ENCODE measurements around the gene SMIM36. TPM values are rescaled to one million over a fixed set of nuclear protein-coding genes. Genes with fewer than 3 reads are reported as not detected.

SMIM36 gene
- total RNA-seq, 4 donors from 2014 or later, result not detected

- TF ChIP-seq POLR2A (IDR thresholded peaks at IDR 0.05), result no peak
- TF ChIP-seq EP300 (IDR thresholded peaks at IDR 0.05), result no peak
- Histone ChIP-seq H3K36me3 (no peaks in the 10 kb centered on the region), H3K9me3 (no peaks in the 10 kb centered on the region), H3K4me1 (peaks cover 0 to 7% (median 2%) of the 10 kb centered on the region in 4 donors), H3K27me3 (no peaks in the 10 kb centered on the region), H3K4me3 (no peak overlapping the region), H3K27ac (no peak overlapping the region)
- DNase-seq (ENCODE audit: low spot score in 2 of 2), result no peak
- WGBS, 2 donors, result 84 to 88% methylated on average over 10 of the region's 10 CpGs
These were observed 67.3 kb downstream of the SMIM36 start for GRCh38 chr17:55443904-55444303.

- Histone ChIP-seq H3K9me3 (no peaks in the 10 kb centered on the region), H3K27me3 (no peaks in the 10 kb centered on the region), H3K4me1 (peaks cover 0 to 7% (median 2%) of the 10 kb centered on the region in 4 donors), H3K27ac (no peak overlapping the region), H3K4me3 (no peak overlapping the region), H3K36me3 (no peaks in the 10 kb centered on the region)
- WGBS, 2 donors, result 81 to 82% methylated on average over 6 of the region's 6 CpGs
- TF ChIP-seq POLR2A (IDR thresholded peaks at IDR 0.05) (no peak), CTCF (IDR thresholded peaks at IDR 0.05) (no peak), EP300 (IDR thresholded peaks at IDR 0.05) (no peak)
- no peak for DNase-seq (ENCODE audit: low spot score in 2 of 2)
These were observed 68.1 kb downstream of the SMIM36 start for GRCh38 chr17:55442953-55443683.

- TF ChIP-seq EP300 (IDR thresholded peaks at IDR 0.05) (no peak), CTCF (IDR thresholded peaks at IDR 0.05) (no peak), POLR2A (IDR thresholded peaks at IDR 0.05) (no peak)
- Histone ChIP-seq H3K36me3 (no peaks in the 10 kb centered on the region), H3K4me1 (peaks cover 0 to 7% (median 2%) of the 10 kb centered on the region in 4 donors), H3K4me3 (no peak overlapping the region), H3K9me3 (no peaks in the 10 kb centered on the region), H3K27me3 (no peaks in the 10 kb centered on the region), H3K27ac (no peak overlapping the region)
- WGBS, 2 donors, result 59 to 61% methylated on average over 5 of the region's 5 CpGs
- DNase-seq (ENCODE audit: low spot score in 2 of 2), result no peak
These were observed 68.8 kb downstream of the SMIM36 start for GRCh38 chr17:55442462-55442861.

- peaks cover 0 to 7% (median 2%) of the 10 kb centered on the region in 4 donors for H3K4me1 ChIP-seq
- no peak for TF ChIP-seq CTCF (IDR thresholded peaks at IDR 0.05)
- TF ChIP-seq EP300 (IDR thresholded peaks at IDR 0.05), result no peak
- no peak for TF ChIP-seq POLR2A (IDR thresholded peaks at IDR 0.05)
- no peak overlapping the region for H3K27ac ChIP-seq
- 41 to 58% methylated on average over 2 of the region's 2 CpGs for WGBS, 2 donors
- no peak overlapping the region for H3K4me3 ChIP-seq
- H3K27me3 ChIP-seq, result no peaks in the 10 kb centered on the region
- no peaks in the 10 kb centered on the region for H3K9me3 ChIP-seq
- no peak for DNase-seq (ENCODE audit: low spot score in 2 of 2)
- H3K36me3 ChIP-seq, result no peaks in the 10 kb centered on the region
These were observed 69.7 kb downstream of the SMIM36 start for GRCh38 chr17:55441544-55441943.

- no peak overlapping the region for H3K27ac ChIP-seq
- no peak for DNase-seq (ENCODE audit: low spot score in 2 of 2)
- no peaks in the 10 kb centered on the region for H3K36me3 ChIP-seq
- TF ChIP-seq EP300 (IDR thresholded peaks at IDR 0.05) (no peak), POLR2A (IDR thresholded peaks at IDR 0.05) (no peak), CTCF (IDR thresholded peaks at IDR 0.05) (no peak)
- peaks cover 0 to 3% (median 0%) of the 10 kb centered on the region in 4 donors for H3K4me1 ChIP-seq
- 72 to 78% methylated on average over 3 of the region's 3 CpGs for WGBS, 2 donors
- no peaks in the 10 kb centered on the region for H3K9me3 ChIP-seq
- H3K4me3 ChIP-seq, result no peak overlapping the region
- H3K27me3 ChIP-seq, result no peaks in the 10 kb centered on the region
These were observed 70.9 kb downstream of the SMIM36 start for GRCh38 chr17:55440391-55440790.
